ENCODE results near the gene STOX2. TPM values are rescaled to one million over a fixed set of nuclear protein-coding genes. Genes with fewer than 3 reads are reported as not detected.

The STOX2 gene
- total RNA-seq, 1 donor from 2014 or later: not detected

GRCh38 chr4:184010696-184011095, 105.6 kb downstream of the STOX2 start:
- no peaks in the 10 kb centered on the region for H3K36me3 Mint-ChIP-seq (ENCODE audit: low read depth)
- H3K4me1 Mint-ChIP-seq: no peaks in the 10 kb centered on the region
- CTCF ChIA-PET: no interaction called here
- POLR2A ChIA-PET: no interaction called here
- H3K27me3 Mint-ChIP-seq: peaks cover 3% of the 10 kb centered on the region
- DNase-seq (no peak), ATAC-seq (ENCODE audit: low read depth) (no peak)
- intact Hi-C loops (cut with micrococcal nuclease): no loop called here
- H3K27ac Mint-ChIP-seq: no peak overlapping the region
- H3K9me3 Mint-ChIP-seq: no peaks in the 10 kb centered on the region
- TF ChIP-seq, protein P1, sequence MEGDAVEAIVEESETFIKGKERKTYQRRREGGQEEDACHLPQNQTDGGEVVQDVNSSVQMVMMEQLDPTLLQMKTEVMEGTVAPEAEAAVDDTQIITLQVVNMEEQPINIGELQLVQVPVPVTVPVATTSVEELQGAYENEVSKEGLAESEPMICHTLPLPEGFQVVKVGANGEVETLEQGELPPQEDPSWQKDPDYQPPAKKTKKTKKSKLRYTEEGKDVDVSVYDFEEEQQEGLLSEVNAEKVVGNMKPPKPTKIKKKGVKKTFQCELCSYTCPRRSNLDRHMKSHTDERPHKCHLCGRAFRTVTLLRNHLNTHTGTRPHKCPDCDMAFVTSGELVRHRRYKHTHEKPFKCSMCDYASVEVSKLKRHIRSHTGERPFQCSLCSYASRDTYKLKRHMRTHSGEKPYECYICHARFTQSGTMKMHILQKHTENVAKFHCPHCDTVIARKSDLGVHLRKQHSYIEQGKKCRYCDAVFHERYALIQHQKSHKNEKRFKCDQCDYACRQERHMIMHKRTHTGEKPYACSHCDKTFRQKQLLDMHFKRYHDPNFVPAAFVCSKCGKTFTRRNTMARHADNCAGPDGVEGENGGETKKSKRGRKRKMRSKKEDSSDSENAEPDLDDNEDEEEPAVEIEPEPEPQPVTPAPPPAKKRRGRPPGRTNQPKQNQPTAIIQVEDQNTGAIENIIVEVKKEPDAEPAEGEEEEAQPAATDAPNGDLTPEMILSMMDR (IDR thresholded peaks at IDR 0.05): no peak
- no peak overlapping the region for H3K4me3 Mint-ChIP-seq

- no peaks in the 10 kb centered on the region for H3K36me3 Mint-ChIP-seq (ENCODE audit: low read depth)
- TF ChIP-seq, protein P1 (IDR thresholded peaks at IDR 0.05): no peak
- no peaks in the 10 kb centered on the region for H3K4me1 Mint-ChIP-seq
- H3K4me3 Mint-ChIP-seq: no peak overlapping the region
- ATAC-seq (ENCODE audit: low read depth): no peak
- peaks cover 2% of the 10 kb centered on the region for H3K27me3 Mint-ChIP-seq
- no peaks in the 10 kb centered on the region for H3K9me3 Mint-ChIP-seq
- no peak overlapping the region for H3K27ac Mint-ChIP-seq
- DNase-seq: no peak
- intact Hi-C loops (cut with micrococcal nuclease): no loop called here
- POLR2A ChIA-PET: no interaction called here
- CTCF ChIA-PET: no interaction called here
Observed at GRCh38 chr4:184011826-184012380, 106.8 kb downstream of the STOX2 start.

DNA sequence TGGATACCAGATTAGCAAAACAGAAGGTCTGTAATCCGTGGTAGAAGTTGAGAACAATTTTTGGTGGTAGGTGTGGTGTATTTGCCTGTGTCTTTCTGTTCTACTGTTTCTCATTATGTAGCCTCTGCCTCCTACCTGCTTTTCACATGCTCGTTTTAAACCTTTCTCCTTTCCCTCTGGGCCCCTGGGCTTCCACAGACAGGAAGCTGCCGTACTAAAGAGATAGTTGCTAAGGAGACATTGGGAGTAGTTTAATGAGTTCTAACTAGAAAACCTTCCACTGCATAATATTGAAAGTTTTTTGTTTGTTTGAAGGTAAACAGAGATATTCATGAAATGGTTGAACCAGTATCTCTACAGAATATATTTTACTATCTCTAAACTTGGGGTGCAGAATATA, 107.8 kb downstream of the STOX2 start:
- no peaks in the 10 kb centered on the region for H3K36me3 Mint-ChIP-seq (ENCODE audit: low read depth)
- H3K27me3 Mint-ChIP-seq: peaks cover 2% of the 10 kb centered on the region
- intact Hi-C loops (cut with micrococcal nuclease): no loop called here
- no peak overlapping the region for H3K27ac Mint-ChIP-seq
- TF ChIP-seq, protein P1 (IDR thresholded peaks at IDR 0.05): no peak
- no peaks in the 10 kb centered on the region for H3K4me1 Mint-ChIP-seq
- CTCF ChIA-PET: no interaction called here
- no peak for DNase-seq
- no peaks in the 10 kb centered on the region for H3K9me3 Mint-ChIP-seq
- H3K4me3 Mint-ChIP-seq: no peak overlapping the region
- ATAC-seq (ENCODE audit: low read depth): no peak
- POLR2A ChIA-PET: no interaction called here

- no peak overlapping the region for H3K4me3 Mint-ChIP-seq
- no peak overlapping the region for H3K27ac Mint-ChIP-seq
- ChIA-PET CTCF (no interaction called here), POLR2A (no interaction called here)
- H3K4me1 Mint-ChIP-seq: no peaks in the 10 kb centered on the region
- no peak for ATAC-seq (ENCODE audit: low read depth)
- TF ChIP-seq, protein P1 (IDR thresholded peaks at IDR 0.05): no peak
- no peak for DNase-seq
- intact Hi-C loops (cut with micrococcal nuclease): no loop called here
- no peaks in the 10 kb centered on the region for H3K36me3 Mint-ChIP-seq (ENCODE audit: low read depth)
- peaks cover 2% of the 10 kb centered on the region for H3K27me3 Mint-ChIP-seq
- H3K9me3 Mint-ChIP-seq: no peaks in the 10 kb centered on the region
Observed at GRCh38 chr4:184014301-184014700, 109.2 kb downstream of the STOX2 start.

DNA sequence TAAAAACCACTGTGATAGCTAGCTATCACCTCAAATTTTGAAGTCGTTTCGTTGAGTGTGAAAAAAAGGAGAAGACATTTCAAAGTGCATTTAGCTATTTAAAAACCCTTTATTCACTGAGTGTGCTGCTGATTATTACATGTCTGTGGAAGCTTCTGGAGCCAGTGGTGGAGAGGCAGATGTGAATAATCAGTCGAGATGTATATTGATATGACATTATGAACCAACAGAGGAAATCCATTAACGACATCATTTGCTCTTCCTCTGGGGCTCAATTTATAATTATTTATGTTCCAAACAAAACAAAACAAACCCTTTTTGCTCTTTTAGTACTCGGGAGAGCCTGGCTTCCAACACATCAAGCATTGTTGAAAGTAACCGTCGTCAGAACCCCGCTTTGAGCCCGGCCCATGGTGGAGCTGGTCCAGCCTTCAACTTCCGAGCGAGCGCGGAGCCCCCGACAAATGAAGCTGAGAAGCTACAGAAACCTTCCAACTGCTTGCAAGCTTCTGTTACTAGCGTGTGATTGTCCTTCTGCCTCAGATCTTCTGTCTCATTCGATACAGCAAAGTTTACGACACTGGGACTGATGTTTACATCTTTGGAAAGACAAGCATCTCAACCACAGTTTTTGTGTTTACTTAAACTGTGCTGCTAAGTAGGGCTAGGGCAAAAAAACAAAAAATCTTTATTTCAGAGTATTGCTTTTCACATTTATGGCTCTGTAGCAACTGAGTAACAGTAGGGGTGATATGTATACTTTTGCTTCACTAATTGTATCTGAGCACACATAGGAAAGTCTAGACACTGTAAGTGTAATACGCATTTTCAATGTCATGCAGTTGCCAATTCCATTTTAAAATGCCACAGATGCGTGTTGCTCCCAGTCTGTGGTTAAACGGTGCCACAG, 111.9 kb downstream of the STOX2 start:
- ChIA-PET CTCF (no interaction called here), POLR2A (no interaction called here)
- H3K4me1 Mint-ChIP-seq: no peaks in the 10 kb centered on the region
- H3K9me3 Mint-ChIP-seq: no peaks in the 10 kb centered on the region
- TF ChIP-seq, protein P1 (IDR thresholded peaks at IDR 0.05): no peak
- H3K4me3 Mint-ChIP-seq: no peak overlapping the region
- no peak overlapping the region for H3K27ac Mint-ChIP-seq
- ATAC-seq (ENCODE audit: low read depth) (no peak), DNase-seq (no peak)
- H3K27me3 Mint-ChIP-seq: no peaks in the 10 kb centered on the region
- intact Hi-C loops (cut with micrococcal nuclease): no loop called here
- no peaks in the 10 kb centered on the region for H3K36me3 Mint-ChIP-seq (ENCODE audit: low read depth)
